Mucosa of descending colon (tissue), 3 donors: ENCODE data around the gene IREB2. TPM values are rescaled to one million over a fixed set of nuclear protein-coding genes. Genes with fewer than 3 reads are reported as not detected.
A peak's percentile ranks its signal among the peaks of the same experiment; 100 is the strongest.

ENCODE experiments used
- ATAC-seq: fragments of 200-7000 bp; cut with Tn5 transposase; one replicate; pipeline ENCODE4 v1.9.1; 2020; ENCODE audit warnings: mild to moderate bottlenecking, moderate library complexity
- DNase-seq, 3 donors: peaks; one replicate each; pipeline ENCODE4 v3.0.0-alpha.2; 2020
- H3K36me3 ChIP-seq: fragments of 200-600 bp; one replicate; pipeline ENCODE4 v1.8.0; 2021; ENCODE audit warnings: low read depth, mild to moderate bottlenecking
- H3K4me1 ChIP-seq: fragments of 200-600 bp; one replicate; pipeline ENCODE4 v1.8.0; 2021; ENCODE audit warnings: low read depth, mild to moderate bottlenecking
- H3K4me3 ChIP-seq: fragments of 200-600 bp; one replicate; pipeline ENCODE4 v1.8.0; 2021; ENCODE audit warnings: mild to moderate bottlenecking
- H3K9me3 ChIP-seq: fragments of 200-600 bp; one replicate; pipeline ENCODE4 v1.8.0; 2021; ENCODE audit warnings: mild to moderate bottlenecking
- CTCF ChIP-seq: fragments of 200-600 bp; IDR thresholded peaks from one replicate; pipeline ENCODE4 v1.8.0; 2022; ENCODE audit warnings: antibody characterized with exemption, mild to moderate bottlenecking
- intact Hi-C, 2 donors: fragments of 100-400 bp; cut with DNase I in 1 of 2; cut with micrococcal nuclease in 1 of 2; formaldehyde crosslinking; loops; one replicate each; pipeline versions ENCODE4 v1.11.0 to v1.11.1; 2022; cut with DNase I, micrococcal nuclease
- total RNA-seq, 3 donors: library from RNA; stranded (reverse); fragmentation: NEBNext Ultra II Directional in 2 of 3; extraction: Animal tissue kit (Norgen Biotek cat#: 25700) in 2 of 3; gene quantifications; one replicate each; pipeline versions ENCODE4 v1.2.1 to v1.2.4, GENCODE V29; 2021 to 2023
- donor health status: DM: no; HTN: no; CAD: no; lungs with moderate emphysema.
- donor health status: DM: no; HTN: no; CAD: no.
- donor health status: DM: no; HTN: yes; CAD: no.

The IREB2 gene
- total RNA-seq, 3 donors from 2014 or later, result 51.7 to 62.7 (median 62.0) TPM

- ATAC-seq, result no peak
- Histone ChIP-seq H3K4me1 (peaks cover 30% of the 10 kb centered on the region), H3K4me3 (peak overlapping the region; percentile 93), H3K9me3 (no peaks in the 10 kb centered on the region), H3K36me3 (no peaks in the 10 kb centered on the region)
- TF ChIP-seq CTCF, result no peak
- DNase-seq, result no peak
- intact Hi-C loops, result no loop called here
These were observed 782 bp upstream of the IREB2 start for GRCh38 chr15:78437107-78437761.

GRCh38 chr15:78438619-78439285, 736 bp downstream of the IREB2 start:
- Histone ChIP-seq H3K36me3 (no peaks in the 10 kb centered on the region), H3K4me1 (peaks cover 30% of the 10 kb centered on the region), H3K9me3 (no peaks in the 10 kb centered on the region), H3K4me3 (peak overlapping the region; percentile 93)
- peak in 1 of 3 donors; percentile 50 for DNase-seq
- no peak for TF ChIP-seq CTCF
- ATAC-seq, result peak; percentile 4
- intact Hi-C loops, result no loop called here

DNA sequence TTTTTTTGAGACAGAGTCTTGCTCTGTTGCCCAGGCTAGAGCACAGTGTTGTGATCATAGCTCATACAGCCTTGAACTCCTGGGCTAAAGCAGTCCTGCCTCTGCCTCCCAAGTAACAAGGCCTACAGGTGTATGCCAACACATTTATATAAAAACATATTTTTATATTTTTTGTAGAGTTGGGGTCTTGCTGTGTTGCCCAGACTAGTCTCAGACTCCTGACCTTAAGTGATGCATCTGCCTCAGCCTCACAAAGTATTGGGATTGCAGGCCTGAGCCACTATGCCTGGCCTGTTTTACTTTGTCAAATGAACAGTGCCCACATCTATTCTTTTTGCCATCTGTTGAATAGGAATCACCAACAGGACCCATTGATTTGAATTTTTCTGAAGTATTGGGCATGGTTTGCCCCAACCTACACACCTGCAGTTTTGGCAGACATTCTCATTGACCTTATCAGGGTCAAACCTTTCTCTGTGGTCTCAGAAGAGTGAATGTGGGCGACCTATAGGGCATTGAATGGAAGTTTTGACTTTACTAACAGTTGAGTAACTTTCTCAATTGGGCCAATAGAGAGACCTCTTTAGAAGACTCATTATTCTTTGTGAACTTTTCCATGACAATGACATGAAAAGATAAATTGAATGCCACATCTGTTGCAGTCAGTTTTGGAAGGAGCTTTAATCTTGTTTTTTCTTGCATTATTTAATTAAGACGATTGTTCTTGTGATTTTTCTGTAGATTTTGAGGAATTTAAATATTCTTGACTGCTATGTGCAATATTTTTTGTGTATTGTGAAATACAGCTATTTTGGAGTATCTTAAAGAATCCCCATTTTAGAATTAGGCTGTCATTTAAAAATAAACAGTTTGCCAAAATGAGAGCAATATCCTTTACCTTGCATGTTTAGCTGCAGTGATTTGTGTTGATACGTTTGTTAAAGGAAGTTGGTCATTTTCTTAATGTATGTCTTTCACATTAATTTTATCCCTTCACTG, 2.7 kb downstream of the IREB2 start:
- DNase-seq (no peak), ATAC-seq (no peak)
- Histone ChIP-seq H3K36me3 (no peaks in the 10 kb centered on the region), H3K4me1 (peaks cover 30% of the 10 kb centered on the region), H3K9me3 (no peaks in the 10 kb centered on the region), H3K4me3 (no peak overlapping the region)
- intact Hi-C loops, result no loop called here
- no peak for TF ChIP-seq CTCF

- Histone ChIP-seq H3K9me3 (no peaks in the 10 kb centered on the region), H3K4me1 (peaks cover 19% of the 10 kb centered on the region), H3K4me3 (no peak overlapping the region), H3K36me3 (no peaks in the 10 kb centered on the region)
- intact Hi-C loops, result no loop called here
- no peak for DNase-seq
- no peak for TF ChIP-seq CTCF
- ATAC-seq, result no peak
These were observed 6.2 kb downstream of the IREB2 start for GRCh38 chr15:78444255-78444654.

DNA sequence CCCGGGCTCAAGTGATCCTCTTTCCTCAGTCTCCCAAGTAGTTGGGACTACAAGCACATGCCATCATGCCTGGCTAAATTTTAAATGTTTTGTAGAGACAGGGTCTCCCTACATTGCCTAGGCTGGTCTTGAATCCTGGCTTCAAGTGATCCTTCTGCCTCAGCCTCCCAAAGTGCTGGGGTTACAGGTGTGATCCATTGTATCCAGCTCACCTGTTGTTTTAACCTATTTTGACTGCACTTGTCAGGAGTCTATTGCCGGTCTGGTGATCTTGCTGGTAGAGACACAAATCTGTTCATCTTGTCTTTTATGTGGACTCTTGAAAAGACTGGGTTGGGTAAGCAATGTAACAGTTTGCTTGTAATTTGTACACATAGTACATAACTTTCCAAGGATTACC, 7.9 kb downstream of the IREB2 start:
- no peak for ATAC-seq
- Histone ChIP-seq H3K4me1 (peaks cover 8% of the 10 kb centered on the region), H3K36me3 (no peaks in the 10 kb centered on the region), H3K4me3 (no peak overlapping the region), H3K9me3 (no peaks in the 10 kb centered on the region)
- DNase-seq, result no peak
- intact Hi-C loops, result no loop called here
- TF ChIP-seq CTCF, result no peak
